GM18907 (cell line): Measurements from ENCODE around the gene CCDC57.
"Not testable (repeated sequence)": the region's sequence is repeated elsewhere in the genome, so short reads cannot be mapped to it uniquely, and the experiment has no call there.

Experiments used
- ATAC-seq: cut with Tn5 transposase; IDR thresholded peaks from one replicate; pipeline ENCODE4 v1.9.1; 2021; ENCODE audit warnings: mild to moderate bottlenecking, moderate library complexity; ENCODE audit not compliant: unreplicated experiment

The CCDC57 gene

GRCh38 chr17:82204831-82205719 is 7.6 kb downstream of the CCDC57 start:
- no peak for ATAC-seq

GRCh38 chr17:82203920-82204319 is 8.7 kb downstream of the CCDC57 start:
- no peak for ATAC-seq

GRCh38 chr17:82202981-82203380 is 9.7 kb downstream of the CCDC57 start:
- no peak for ATAC-seq

GRCh38 chr17:82201498-82201910 is 11.1 kb downstream of the CCDC57 start:
- ATAC-seq, result no peak

DNA sequence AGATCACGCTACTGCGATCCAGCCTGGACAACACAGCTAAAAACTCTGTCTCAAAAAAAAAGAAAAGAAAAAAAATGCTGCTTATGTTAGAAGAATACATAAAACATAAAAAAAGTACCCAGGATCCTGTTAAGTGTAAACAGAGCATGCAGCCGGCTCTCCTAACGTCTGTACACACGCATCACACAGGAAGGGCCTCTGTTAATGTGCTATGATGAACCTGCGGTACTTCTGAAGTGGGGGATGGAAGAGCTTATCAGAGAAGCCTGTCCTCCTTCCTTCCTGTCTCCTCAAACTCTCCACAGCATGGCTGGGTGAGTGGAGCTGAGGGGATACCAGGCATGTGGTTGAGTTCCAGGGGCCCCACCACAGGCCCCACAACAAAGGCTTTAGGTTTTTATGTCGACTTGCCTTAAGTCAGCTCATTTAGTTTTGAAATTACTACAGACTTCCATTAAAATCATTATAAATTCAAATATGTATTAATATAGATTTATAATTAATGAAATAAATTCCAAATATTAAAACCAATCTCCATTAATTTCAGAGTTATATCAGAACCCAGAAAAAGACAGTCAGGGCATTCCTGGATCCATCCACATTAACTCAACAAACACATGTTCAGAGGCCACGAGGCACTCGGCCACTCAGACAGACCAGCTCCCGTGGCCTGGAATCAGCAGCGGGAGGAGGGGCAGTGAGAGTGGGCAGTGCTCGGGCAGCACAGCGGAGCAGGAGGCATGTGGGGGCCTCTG is 11.7 kb downstream of the CCDC57 start:
- no peak for ATAC-seq

DNA sequence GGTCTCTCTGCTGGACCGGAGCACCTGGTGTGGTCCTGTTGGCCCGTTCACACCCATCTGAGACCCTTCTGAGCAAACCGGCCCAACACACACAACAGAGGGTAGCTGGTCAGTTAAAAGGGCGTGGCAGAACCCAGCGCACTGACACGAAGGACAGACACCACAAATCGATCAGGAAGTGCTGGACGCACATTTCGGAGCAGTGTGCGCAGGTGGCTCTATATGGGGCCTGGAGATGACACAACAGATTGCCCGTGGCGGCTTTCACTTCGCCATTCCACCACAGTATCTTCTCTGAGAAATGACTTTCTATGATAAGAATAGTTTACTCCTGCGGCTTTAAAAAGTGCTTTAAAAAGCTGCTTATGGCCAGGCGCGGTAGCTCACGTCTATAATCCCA is 12.5 kb downstream of the CCDC57 start:
- ATAC-seq, result no peak

DNA sequence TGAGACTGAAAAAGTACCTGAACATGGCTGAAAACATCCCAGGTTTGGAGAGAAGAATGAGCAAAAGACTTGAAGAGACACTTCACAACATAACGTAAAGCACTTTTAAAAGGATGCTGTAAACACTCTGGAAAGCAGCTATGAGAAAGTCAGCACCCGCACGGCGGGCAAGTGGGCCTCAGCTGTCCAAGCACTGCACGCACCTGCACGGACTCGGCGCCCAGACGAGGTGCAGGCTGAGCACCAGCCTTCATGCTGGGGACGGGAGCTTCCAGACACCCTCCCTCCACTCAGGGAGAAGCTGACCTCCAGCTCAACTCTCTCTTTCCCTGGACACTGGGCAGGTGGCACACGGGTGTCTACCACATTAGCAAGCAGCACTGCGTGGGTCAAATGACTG is 13.1 kb downstream of the CCDC57 start:
- ATAC-seq, result no peak

- no peak for ATAC-seq
Observed at GRCh38 chr17:82198092-82198491, 14.6 kb downstream of the CCDC57 start.

GRCh38 chr17:82195675-82196672 is 16.7 kb downstream of the CCDC57 start:
- ATAC-seq, result no peak

GRCh38 chr17:82194765-82195164 is 17.9 kb downstream of the CCDC57 start:
- no peak for ATAC-seq

DNA sequence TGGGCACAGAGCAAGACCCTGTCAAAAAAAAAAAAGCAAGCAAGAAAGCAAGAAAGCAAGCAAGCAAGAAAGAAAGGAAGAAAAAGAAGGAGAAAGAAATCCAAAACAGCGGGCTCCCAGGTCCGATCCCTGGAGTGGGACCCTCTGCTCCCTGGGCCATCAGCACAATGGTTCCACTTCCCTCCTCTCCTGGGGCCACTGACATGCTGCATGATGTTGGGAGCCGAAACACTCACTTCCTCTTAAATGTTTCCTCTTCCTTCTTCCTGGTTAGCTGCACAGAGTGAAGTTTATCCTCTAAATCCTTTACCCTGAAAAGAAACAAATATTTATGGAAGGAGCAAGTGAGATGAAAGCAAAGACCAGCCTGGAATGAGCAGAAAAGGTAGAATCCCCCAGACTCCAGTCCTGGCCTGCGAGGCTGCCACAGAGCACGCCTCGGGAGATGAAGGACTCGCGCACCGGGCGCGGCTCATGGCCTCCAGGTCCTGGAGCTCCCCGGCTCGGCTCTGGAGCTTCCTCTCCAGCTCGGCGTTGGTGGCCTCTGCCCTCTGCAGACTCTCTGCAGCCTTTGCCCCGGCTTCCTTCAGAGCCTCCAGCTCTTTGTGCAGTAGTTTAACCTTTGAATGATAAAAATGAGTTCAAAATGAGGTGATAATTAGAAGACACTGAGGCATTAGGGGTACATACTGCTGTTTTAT is 19.0 kb downstream of the CCDC57 start:
- ATAC-seq, result no peak

- not testable (repeated sequence) for ATAC-seq
Observed at GRCh38 chr17:82193050-82193449, 19.6 kb downstream of the CCDC57 start.

DNA sequence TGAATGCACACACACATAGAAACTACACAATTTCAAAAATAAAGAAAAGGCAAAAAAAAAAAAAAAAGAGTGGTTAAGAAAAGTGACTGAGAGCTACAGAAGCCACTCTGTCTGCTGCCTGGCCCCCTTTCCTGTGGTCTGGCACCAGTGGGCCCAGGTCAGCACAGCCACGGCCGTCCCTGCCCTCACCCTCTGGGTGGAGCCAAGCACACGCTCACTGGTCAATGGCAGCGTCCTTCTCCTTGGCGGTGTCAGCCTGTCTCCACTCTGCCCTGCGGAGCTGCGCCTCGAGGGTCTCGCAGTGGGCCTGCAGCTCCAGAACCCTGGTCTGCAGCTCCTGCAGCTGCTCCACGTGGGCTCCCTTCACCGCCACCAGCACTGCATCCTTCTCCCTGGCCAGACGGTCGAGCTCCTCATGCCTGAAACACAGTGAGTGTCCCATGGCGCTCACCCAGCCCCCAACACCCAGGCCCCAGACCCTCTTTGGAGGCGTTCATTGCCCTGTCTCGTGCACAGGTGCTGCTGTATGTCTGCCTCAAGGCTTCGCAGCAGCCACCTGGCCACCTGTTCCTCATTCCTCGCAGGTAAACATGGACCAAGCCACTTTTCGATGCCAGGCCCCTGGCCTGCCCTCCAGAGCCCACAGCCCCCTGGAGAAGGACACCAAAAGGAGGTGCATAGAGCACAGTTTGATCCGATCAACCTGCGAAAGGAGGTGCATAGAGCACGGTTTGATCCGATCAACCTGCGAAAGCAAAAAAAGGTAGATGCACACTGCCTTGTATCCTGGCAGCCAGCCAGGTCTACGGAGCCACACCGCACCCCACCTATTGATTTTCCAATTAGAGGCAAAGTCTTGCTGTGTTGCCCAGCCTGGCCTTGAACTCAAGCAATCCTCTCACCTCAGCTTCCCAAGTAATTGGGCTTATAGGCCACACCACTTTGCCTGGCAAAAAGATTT is 24.4 kb downstream of the CCDC57 start:
- no peak for ATAC-seq

DNA sequence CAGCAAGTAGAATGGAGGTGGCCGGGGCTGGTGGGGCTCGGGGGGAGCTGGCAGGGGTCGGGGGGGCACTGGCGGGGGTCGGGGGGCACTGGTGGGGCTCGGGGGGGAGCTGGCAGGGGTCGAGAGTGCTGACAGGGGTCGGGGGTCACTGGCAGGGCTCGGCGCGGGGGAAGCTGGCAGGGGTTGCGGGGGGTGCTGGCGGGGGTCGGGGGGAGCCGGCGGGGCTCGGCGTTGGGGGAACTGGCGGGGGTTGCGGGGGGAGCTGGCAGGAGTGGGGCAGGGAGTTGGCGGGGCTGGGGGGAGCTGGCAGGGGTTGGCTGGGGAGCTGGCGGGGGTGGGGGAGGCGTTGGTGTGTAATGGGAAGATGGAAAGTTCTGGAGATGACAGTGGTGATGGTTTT is 25.1 kb downstream of the CCDC57 start:
- ATAC-seq, result no peak

DNA sequence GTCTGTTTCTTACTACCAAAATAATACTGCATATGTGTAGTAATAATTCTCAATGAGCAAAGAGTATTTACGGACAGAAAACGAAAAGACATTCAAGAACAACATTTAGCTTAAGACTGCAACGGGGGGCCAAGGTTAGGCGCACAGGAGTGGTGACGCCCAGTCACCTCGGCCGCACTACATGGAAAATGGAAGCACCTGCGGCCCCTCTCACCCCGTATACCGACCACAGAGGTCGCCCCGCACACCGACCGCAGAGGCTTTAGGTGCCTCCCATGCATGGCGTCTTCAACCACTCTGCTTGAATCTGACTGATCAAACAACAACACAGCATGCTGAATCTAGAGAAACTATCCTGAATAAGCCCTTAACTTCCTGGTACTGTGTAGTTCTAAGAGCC is 26.4 kb downstream of the CCDC57 start:
- ATAC-seq, result no peak

GRCh38 chr17:82184761-82185160 is 27.9 kb downstream of the CCDC57 start:
- no peak for ATAC-seq

- ATAC-seq, result no peak
Observed at GRCh38 chr17:82180776-82181528, 31.7 kb downstream of the CCDC57 start.

- no peak for ATAC-seq
Observed at GRCh38 chr17:82179946-82180475, 32.6 kb downstream of the CCDC57 start.
